Vagina (tissue), 2 donors: ENCODE results near the gene DENND1A. TPM values are rescaled to one million over a fixed set of nuclear protein-coding genes. Genes with fewer than 3 reads are reported as not detected.

Source experiments
- DNase-seq, 2 donors: peaks; one replicate each; pipeline ENCODE4 v3.0.0-alpha.2; 2017; ENCODE audit errors: extremely low spot score in 2 of 2
- H3K27ac ChIP-seq: fragments of 200-600 bp; sonication (generic); one replicate; pipeline ENCODE4 v1.5.1; 2019
- H3K27me3 ChIP-seq: fragments of 200-600 bp; sonication (generic); one replicate; pipeline ENCODE4 v1.5.1; 2019
- H3K36me3 ChIP-seq, 2 donors: fragments of 200-600 bp; sonication (generic); one replicate each; pipeline ENCODE4 v1.5.1; 2017 to 2019
- H3K4me1 ChIP-seq: fragments of 200-600 bp; sonication (generic); one replicate; pipeline ENCODE4 v1.5.1; 2019
- H3K4me3 ChIP-seq, 2 donors: fragments of 200-600 bp; sonication (generic); 1 replicate in 1 of 2; 2 replicates in 1 of 2; pipeline ENCODE4 v1.5.1; 2016 to 2019
- H3K9me3 ChIP-seq: fragments of 200-600 bp; sonication (generic); one replicate; pipeline ENCODE4 v1.5.1; 2019
- CTCF ChIP-seq, 3 experiments: fragments of 450-650 bp in 2 of 3; fragments of 200-600 bp in 1 of 3; sonication (generic) in 1 of 3; IDR thresholded peaks; one replicate each; pipeline ENCODE4 v1.5.1; 2017 to 2019; ENCODE audit warnings: antibody characterized with exemption in 3 of 3, mild to moderate bottlenecking in 2 of 3, moderate library complexity in 2 of 3
- POLR2A ChIP-seq, 2 donors: fragments of 450-650 bp; IDR thresholded peaks; one replicate each; pipeline ENCODE4 v1.6.1; 2017; ENCODE audit warnings: antibody characterized with exemption in 2 of 2, mild to moderate bottlenecking in 2 of 2, moderate library complexity in 2 of 2
- POLR2AphosphoS5 ChIP-seq, 2 donors: sonication (generic); formaldehyde crosslinking; IDR thresholded peaks; one replicate each; pipeline ENCODE4 v1.9.0; 2017; ENCODE audit warnings: antibody characterized with exemption in 2 of 2, mild to moderate bottlenecking in 2 of 2, low read depth in 1 of 2; ENCODE audit not compliant: insufficient read depth in 1 of 2
- intact Hi-C: fragments of 100-400 bp; cut with DNase I; formaldehyde crosslinking; loops from one replicate; pipeline ENCODE4 v1.15.1; 2023
- total RNA-seq: library from RNA; depleted of rRNA; stranded (reverse); fragments of >200 nt; gene quantifications from one replicate; pipeline ENCODE4 v1.2.3, GENCODE V29; 2016

Gene DENND1A
- total RNA-seq, 1 donor from 2014 or later = 20.4 TPM

- Histone ChIP-seq H3K36me3 (no peaks in the 10 kb centered on the region), H3K4me1 (peaks cover 2% of the 10 kb centered on the region), H3K27me3 (no peaks in the 10 kb centered on the region), H3K9me3 (no peaks in the 10 kb centered on the region), H3K27ac (no peak overlapping the region), H3K4me3 (no peak overlapping the region)
- DNase-seq = no peak
- intact Hi-C loops = no loop called here
- TF ChIP-seq POLR2AphosphoS5 (IDR thresholded peaks at IDR 0.05; ENCODE audit: insufficient read depth in 1 of 2, low read depth in 1 of 2) (no peak), POLR2A (IDR thresholded peaks at IDR 0.05) (no peak), CTCF (IDR thresholded peaks at IDR 0.05) (no peak)
Observed at GRCh38 chr9:123756484-123757106, 173.3 kb downstream of the DENND1A start.

GRCh38 chr9:123753669-123754258 lies 176.2 kb downstream of the DENND1A start:
- TF ChIP-seq POLR2AphosphoS5 (IDR thresholded peaks at IDR 0.05; ENCODE audit: insufficient read depth in 1 of 2, low read depth in 1 of 2) (no peak), CTCF (IDR thresholded peaks at IDR 0.05) (no peak), POLR2A (IDR thresholded peaks at IDR 0.05) (no peak)
- DNase-seq = no peak
- no peak overlapping the region for H3K27ac ChIP-seq
- H3K9me3 ChIP-seq = no peaks in the 10 kb centered on the region
- intact Hi-C loops = no loop called here
- H3K27me3 ChIP-seq = no peaks in the 10 kb centered on the region
- no peaks in the 10 kb centered on the region for H3K4me1 ChIP-seq
- no peaks in the 10 kb centered on the region for H3K36me3 ChIP-seq
- H3K4me3 ChIP-seq = no peak overlapping the region

- Histone ChIP-seq H3K36me3 (no peaks in the 10 kb centered on the region), H3K4me3 (no peak overlapping the region), H3K9me3 (no peaks in the 10 kb centered on the region), H3K27ac (no peak overlapping the region), H3K27me3 (no peaks in the 10 kb centered on the region), H3K4me1 (no peaks in the 10 kb centered on the region)
- intact Hi-C loops = no loop called here
- no peak for DNase-seq
- TF ChIP-seq CTCF (IDR thresholded peaks at IDR 0.05) (no peak), POLR2A (IDR thresholded peaks at IDR 0.05) (no peak), POLR2AphosphoS5 (IDR thresholded peaks at IDR 0.05; ENCODE audit: insufficient read depth in 1 of 2, low read depth in 1 of 2) (no peak)
Observed at GRCh38 chr9:123753016-123753415, 176.9 kb downstream of the DENND1A start.

- Histone ChIP-seq H3K27me3 (no peaks in the 10 kb centered on the region), H3K4me1 (no peaks in the 10 kb centered on the region), H3K27ac (no peak overlapping the region), H3K4me3 (no peak overlapping the region), H3K9me3 (no peaks in the 10 kb centered on the region), H3K36me3 (no peaks in the 10 kb centered on the region)
- DNase-seq = no peak
- TF ChIP-seq CTCF (IDR thresholded peaks at IDR 0.05) (no peak), POLR2AphosphoS5 (IDR thresholded peaks at IDR 0.05; ENCODE audit: insufficient read depth in 1 of 2, low read depth in 1 of 2) (no peak), POLR2A (IDR thresholded peaks at IDR 0.05) (no peak)
- intact Hi-C loops = no loop called here
Observed at GRCh38 chr9:123749580-123750202, 180.2 kb downstream of the DENND1A start.

GRCh38 chr9:123746765-123747164 lies 183.2 kb downstream of the DENND1A start:
- Histone ChIP-seq H3K4me1 (peaks cover 16% of the 10 kb centered on the region), H3K36me3 (no peaks in the 10 kb centered on the region), H3K9me3 (no peaks in the 10 kb centered on the region), H3K4me3 (no peak overlapping the region), H3K27ac (no peak overlapping the region), H3K27me3 (no peaks in the 10 kb centered on the region)
- no peak for DNase-seq
- TF ChIP-seq CTCF (IDR thresholded peaks at IDR 0.05) = no peak
- no peak for TF ChIP-seq POLR2A (IDR thresholded peaks at IDR 0.05)
- TF ChIP-seq POLR2AphosphoS5 (IDR thresholded peaks at IDR 0.05; ENCODE audit: insufficient read depth in 1 of 2, low read depth in 1 of 2) = no peak
- intact Hi-C loops = no loop called here
